ENCODE results near the gene MAGED2. TPM values are rescaled to one million over a fixed set of nuclear protein-coding genes. Genes with fewer than 3 reads are reported as not detected.

The MAGED2 gene
- total and polyA plus RNA-seq, 9 of the 15 experiments (the other 6 are each of a cell fraction or from before 2014, with no cell fraction given), result 19.7 to 49.1 (median 23.1) TPM

DNA sequence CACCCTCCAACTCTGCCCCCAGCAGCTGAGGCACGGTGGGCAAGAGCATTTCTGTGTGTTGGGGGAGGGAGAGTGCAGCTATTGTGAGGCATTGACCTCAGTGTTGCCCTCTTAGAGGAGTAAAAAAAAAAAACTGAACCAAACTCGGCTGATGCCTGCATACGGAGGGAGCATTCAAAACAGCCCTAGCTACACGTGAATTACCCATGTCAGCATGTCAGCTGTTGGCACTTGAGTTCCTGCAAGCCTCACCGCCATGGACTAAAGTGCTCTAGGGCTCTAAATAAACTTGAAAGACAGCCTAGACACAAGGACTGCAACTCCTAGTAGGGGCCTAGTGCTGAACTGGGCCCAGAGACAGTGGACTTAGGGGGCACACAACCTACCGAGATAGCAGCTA is 31.5 kb upstream of the MAGED2 start:
- Histone ChIP-seq H3K4me2 (ENCODE audit: insufficient read depth, low read length) (no peak overlapping the region), H3K36me3 (ENCODE audit: control insufficient read depth, insufficient read depth, low read length) (no peaks in the 10 kb centered on the region), H2AFZ (ENCODE audit: low read depth, low read length) (no peak overlapping the region), H3K79me2 (ENCODE audit: control insufficient read depth, insufficient read depth, low read length) (no peaks in the 10 kb centered on the region), H3K4me3 (no peak overlapping the region), H3K27ac (ENCODE audit: extremely low read depth, low read depth, low read length) (no peak overlapping the region), H3K4me1 (replicated peaks in 1 of 2; ENCODE audit: control insufficient read depth in 2 of 2, insufficient read depth in 2 of 2, low read length in 2 of 2) (no peaks in the 10 kb centered on the region), H4K20me1 (replicated peaks; ENCODE audit: control insufficient read depth, insufficient read depth, low read length) (no peaks in the 10 kb centered on the region), H3K9ac (ENCODE audit: insufficient read depth in 1 of 2, low read depth in 2 of 2, low read length in 2 of 2) (no peak overlapping the region), H3K9me3 (replicated peaks; ENCODE audit: control insufficient read depth, insufficient read depth, low read depth, low read length) (no peaks in the 10 kb centered on the region), H3K27me3 (ENCODE audit: control insufficient read depth in 2 of 2, insufficient read depth in 2 of 2, low read length in 2 of 2) (no peaks in the 10 kb centered on the region), H3K9me1 (ENCODE audit: control insufficient read depth, insufficient read depth, low read length) (no peaks in the 10 kb centered on the region)
- POLR2A ChIA-PET, result no interaction called here
- in situ Hi-C loops (cut with MboI) (no loop called here), intact Hi-C loops (cut with micrococcal nuclease) (no loop called here)
- DNase-seq (ENCODE audit: extremely low read depth in 1 of 4, low spot score in 3 of 4) (no peak), ATAC-seq (no peak), FAIRE-seq (no peak)
- WGBS (ENCODE audit: insufficient coverage, low coverage, missing lambda C conversion rate), result 0% methylated on average over 4 of the region's 6 CpGs
- BruUV-seq (replicated peaks), result no TSS peak
- CTCF ChIA-PET (ENCODE audit: low intra/inter-chr PET ratio), result no interaction called here
- TF ChIP-seq ZNF644 (tag; IDR thresholded peaks at IDR 0.05; ENCODE audit: low read depth) (no peak), GTF2F1 (IDR thresholded peaks at IDR 0.05; ENCODE audit: low read depth, low read length) (no peak), TAF9B (IDR thresholded peaks at IDR 0.05; ENCODE audit: partially characterized antibody) (no peak), SREBF1 (IDR thresholded peaks at IDR 0.05; ENCODE audit: borderline replicate concordance, low read depth, low read length) (no peak), PURB (CRISPR knock-in tag; IDR thresholded peaks at IDR 0.05; ENCODE audit: low read depth) (no peak), MTF1 (CRISPR knock-in tag; IDR thresholded peaks at IDR 0.05; ENCODE audit: borderline replicate concordance) (no peak), LCOR (CRISPR knock-in tag; IDR thresholded peaks at IDR 0.05) (no peak)
- TF ChIP-seq, protein P1, sequence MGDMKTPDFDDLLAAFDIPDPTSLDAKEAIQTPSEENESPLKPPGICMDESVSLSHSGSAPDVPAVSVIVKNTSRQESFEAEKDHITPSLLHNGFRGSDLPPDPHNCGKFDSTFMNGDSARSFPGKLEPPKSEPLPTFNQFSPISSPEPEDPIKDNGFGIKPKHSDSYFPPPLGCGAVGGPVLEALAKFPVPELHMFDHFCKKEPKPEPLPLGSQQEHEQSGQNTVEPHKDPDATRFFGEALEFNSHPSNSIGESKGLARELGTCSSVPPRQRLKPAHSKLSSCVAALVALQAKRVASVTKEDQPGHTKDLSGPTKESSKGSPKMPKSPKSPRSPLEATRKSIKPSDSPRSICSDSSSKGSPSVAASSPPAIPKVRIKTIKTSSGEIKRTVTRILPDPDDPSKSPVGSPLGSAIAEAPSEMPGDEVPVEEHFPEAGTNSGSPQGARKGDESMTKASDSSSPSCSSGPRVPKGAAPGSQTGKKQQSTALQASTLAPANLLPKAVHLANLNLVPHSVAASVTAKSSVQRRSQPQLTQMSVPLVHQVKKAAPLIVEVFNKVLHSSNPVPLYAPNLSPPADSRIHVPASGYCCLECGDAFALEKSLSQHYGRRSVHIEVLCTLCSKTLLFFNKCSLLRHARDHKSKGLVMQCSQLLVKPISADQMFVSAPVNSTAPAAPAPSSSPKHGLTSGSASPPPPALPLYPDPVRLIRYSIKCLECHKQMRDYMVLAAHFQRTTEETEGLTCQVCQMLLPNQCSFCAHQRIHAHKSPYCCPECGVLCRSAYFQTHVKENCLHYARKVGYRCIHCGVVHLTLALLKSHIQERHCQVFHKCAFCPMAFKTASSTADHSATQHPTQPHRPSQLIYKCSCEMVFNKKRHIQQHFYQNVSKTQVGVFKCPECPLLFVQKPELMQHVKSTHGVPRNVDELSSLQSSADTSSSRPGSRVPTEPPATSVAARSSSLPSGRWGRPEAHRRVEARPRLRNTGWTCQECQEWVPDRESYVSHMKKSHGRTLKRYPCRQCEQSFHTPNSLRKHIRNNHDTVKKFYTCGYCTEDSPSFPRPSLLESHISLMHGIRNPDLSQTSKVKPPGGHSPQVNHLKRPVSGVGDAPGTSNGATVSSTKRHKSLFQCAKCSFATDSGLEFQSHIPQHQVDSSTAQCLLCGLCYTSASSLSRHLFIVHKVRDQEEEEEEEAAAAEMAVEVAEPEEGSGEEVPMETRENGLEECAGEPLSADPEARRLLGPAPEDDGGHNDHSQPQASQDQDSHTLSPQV (IDR thresholded peaks at IDR 0.05), result no peak
- TF ChIP-seq, protein P2, sequence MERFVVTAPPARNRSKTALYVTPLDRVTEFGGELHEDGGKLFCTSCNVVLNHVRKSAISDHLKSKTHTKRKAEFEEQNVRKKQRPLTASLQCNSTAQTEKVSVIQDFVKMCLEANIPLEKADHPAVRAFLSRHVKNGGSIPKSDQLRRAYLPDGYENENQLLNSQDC (CRISPR knock-in tag; IDR thresholded peaks at IDR 0.05), result no peak
- TF ChIP-seq, protein P3, sequence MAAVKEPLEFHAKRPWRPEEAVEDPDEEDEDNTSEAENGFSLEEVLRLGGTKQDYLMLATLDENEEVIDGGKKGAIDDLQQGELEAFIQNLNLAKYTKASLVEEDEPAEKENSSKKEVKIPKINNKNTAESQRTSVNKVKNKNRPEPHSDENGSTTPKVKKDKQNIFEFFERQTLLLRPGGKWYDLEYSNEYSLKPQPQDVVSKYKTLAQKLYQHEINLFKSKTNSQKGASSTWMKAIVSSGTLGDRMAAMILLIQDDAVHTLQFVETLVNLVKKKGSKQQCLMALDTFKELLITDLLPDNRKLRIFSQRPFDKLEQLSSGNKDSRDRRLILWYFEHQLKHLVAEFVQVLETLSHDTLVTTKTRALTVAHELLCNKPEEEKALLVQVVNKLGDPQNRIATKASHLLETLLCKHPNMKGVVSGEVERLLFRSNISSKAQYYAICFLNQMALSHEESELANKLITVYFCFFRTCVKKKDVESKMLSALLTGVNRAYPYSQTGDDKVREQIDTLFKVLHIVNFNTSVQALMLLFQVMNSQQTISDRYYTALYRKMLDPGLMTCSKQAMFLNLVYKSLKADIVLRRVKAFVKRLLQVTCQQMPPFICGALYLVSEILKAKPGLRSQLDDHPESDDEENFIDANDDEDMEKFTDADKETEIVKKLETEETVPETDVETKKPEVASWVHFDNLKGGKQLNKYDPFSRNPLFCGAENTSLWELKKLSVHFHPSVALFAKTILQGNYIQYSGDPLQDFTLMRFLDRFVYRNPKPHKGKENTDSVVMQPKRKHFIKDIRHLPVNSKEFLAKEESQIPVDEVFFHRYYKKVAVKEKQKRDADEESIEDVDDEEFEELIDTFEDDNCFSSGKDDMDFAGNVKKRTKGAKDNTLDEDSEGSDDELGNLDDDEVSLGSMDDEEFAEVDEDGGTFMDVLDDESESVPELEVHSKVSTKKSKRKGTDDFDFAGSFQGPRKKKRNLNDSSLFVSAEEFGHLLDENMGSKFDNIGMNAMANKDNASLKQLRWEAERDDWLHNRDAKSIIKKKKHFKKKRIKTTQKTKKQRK (IDR thresholded peaks at IDR 0.05; ENCODE audit: borderline replicate concordance, low read depth, low read length), result no peak
- TF ChIP-seq, protein P4, sequence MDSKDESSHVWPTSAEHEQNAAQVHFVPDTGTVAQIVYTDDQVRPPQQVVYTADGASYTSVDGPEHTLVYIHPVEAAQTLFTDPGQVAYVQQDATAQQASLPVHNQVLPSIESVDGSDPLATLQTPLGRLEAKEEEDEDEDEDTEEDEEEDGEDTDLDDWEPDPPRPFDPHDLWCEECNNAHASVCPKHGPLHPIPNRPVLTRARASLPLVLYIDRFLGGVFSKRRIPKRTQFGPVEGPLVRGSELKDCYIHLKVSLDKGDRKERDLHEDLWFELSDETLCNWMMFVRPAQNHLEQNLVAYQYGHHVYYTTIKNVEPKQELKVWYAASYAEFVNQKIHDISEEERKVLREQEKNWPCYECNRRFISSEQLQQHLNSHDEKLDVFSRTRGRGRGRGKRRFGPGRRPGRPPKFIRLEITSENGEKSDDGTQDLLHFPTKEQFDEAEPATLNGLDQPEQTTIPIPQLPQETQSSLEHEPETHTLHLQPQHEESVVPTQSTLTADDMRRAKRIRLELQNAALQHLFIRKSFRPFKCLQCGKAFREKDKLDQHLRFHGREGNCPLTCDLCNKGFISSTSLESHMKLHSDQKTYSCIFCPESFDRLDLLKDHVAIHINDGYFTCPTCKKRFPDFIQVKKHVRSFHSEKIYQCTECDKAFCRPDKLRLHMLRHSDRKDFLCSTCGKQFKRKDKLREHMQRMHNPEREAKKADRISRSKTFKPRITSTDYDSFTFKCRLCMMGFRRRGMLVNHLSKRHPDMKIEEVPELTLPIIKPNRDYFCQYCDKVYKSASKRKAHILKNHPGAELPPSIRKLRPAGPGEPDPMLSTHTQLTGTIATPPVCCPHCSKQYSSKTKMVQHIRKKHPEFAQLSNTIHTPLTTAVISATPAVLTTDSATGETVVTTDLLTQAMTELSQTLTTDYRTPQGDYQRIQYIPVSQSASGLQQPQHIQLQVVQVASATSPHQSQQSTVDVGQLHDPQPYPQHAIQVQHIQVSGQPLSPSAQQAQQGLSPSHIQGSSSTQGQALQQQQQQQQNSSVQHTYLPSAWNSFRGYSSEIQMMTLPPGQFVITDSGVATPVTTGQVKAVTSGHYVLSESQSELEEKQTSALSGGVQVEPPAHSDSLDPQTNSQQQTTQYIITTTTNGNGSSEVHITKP (IDR thresholded peaks at IDR 0.05; ENCODE audit: partially characterized antibody), result no peak

All from K562 (cell line).